DOHH2 (cell line): ENCODE data around the gene ACAD8.

Experiments used
- CTCF ChIP-seq: fragments of 200-600 bp; sonication (generic); IDR thresholded peaks from one replicate; pipeline ENCODE4 v1.5.1; 2014; ENCODE audit warnings: antibody characterized with exemption, mild to moderate bottlenecking, low read depth, low read length; ENCODE audit not compliant: poor library complexity, severe bottlenecking
- EZH2phosphoT487 ChIP-seq: fragments of 200-600 bp; sonication (generic); IDR thresholded peaks from 2 replicates; pipeline ENCODE4 v1.6.1; 2017; ENCODE audit warnings: borderline replicate concordance, mild to moderate bottlenecking, antibody characterized with exemption, low read length, moderate library complexity, mixed read lengths

GRCh38 chr11:134235399-134235798 is 18.0 kb upstream of the ACAD8 start:
- TF ChIP-seq CTCF = no peak
- no peak for TF ChIP-seq EZH2phosphoT487
